HG03442 (cell line): ENCODE results near the gene C1orf105.
"Not testable (repeated sequence)": the region's sequence is repeated elsewhere in the genome, so short reads cannot be mapped to it uniquely, and the experiment has no call there.

ENCODE experiments used
- ATAC-seq: cut with Tn5 transposase; IDR thresholded peaks from one replicate; pipeline ENCODE4 v1.9.1; 2021; ENCODE audit warnings: mild to moderate bottlenecking, moderate library complexity; ENCODE audit not compliant: unreplicated experiment

The C1orf105 gene

DNA sequence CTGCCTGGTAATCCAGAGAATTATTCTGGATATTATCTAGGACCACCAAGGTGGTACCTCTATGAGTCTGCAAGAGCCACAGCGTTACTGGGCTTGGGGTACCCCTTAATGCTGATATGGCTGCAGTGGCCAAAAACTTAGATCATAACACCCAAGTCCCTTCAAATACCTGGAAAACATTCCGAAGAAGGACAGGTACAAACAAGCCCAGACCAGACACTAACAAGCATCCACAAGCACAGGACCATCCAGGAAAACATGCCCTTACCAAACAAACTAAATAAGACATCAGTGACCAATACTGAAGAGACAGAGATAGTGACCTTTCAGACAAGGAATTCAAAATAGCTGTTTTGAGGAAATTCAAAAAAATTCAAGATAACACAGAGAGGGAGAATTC, 2.9 kb downstream of the C1orf105 start:
- ATAC-seq, result no peak

DNA sequence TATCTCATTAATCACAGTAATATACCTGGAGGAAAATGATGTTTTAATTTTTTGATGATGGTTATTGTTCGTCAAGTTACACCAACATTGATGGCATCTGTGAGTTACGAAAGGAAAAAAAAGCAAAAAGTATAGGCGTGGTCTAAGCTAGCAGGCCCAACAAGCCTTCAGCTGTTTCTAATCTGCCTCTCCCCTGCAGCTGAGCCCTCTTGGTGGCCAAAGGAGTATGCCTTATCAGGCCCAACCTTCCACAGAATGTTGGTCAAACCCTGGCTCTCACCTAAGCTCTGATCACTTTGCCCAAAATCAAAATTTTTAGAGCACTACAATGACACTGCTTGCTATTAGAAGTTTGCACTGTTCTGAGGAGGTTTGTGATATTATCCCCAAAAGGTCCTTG, 4.9 kb downstream of the C1orf105 start:
- no peak for ATAC-seq

GRCh38 chr1:172427191-172427590, 6.7 kb downstream of the C1orf105 start:
- ATAC-seq, result no peak

DNA sequence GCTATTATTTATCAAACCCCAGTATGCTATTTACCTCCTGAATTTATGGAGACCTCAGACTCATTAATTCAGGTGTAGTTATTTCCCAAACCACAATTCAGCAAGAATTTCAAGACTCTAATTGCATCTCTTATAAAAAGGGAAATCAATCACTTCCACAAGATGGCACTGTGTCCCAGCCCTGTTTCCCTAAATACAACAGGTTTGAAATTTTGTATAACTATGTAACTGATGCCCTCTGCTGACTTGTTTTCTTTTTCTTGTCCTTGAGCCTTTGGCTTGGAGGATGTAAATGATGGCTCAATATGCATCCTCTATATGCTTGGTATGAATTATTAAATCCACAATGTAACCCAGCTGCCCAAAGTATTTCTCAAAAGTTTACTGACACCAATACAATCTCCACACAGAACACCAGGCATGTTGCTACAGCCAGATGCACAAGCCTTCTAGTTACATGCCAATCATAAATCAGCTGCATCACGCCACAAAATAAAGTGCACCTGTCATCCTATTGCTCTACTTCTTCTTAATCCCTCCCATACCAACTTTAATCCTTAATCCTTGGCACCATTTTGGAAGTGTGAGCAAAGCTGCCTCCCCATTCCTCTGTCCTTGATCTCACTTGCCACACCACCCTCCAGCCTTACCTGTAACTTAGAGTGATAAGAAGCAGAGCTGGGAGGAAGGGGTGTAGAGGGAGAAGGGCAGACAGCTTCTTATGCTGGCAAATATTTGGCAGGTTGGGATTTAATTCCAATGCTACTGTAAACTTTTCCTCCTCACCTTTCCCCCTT, 9.0 kb downstream of the C1orf105 start:
- no peak for ATAC-seq

GRCh38 chr1:172430128-172430454, 9.6 kb downstream of the C1orf105 start:
- no peak for ATAC-seq

DNA sequence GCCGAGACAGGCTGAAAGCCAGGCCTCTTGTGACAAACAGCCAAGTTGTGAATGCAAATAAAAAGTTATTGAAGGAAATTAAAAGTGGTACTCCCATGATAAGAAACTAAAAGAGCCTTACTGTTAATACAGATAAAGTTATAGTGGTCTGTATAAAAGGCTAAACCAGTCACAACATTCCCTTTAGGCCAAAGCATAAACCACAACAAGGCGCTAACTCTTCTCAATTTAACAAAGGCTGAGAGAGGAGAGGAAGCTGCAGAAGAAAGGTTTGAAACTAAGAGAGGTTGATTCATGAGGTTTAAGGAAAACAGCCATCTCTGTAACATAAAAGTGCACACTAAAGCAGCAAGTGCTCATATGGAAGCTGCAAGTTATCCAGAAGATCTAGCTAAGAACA, 10.7 kb downstream of the C1orf105 start:
- ATAC-seq, result no peak

GRCh38 chr1:172431721-172432192, 11.3 kb downstream of the C1orf105 start:
- no peak for ATAC-seq

GRCh38 chr1:172437183-172437582, 16.7 kb downstream of the C1orf105 start:
- ATAC-seq, result not testable (repeated sequence)

DNA sequence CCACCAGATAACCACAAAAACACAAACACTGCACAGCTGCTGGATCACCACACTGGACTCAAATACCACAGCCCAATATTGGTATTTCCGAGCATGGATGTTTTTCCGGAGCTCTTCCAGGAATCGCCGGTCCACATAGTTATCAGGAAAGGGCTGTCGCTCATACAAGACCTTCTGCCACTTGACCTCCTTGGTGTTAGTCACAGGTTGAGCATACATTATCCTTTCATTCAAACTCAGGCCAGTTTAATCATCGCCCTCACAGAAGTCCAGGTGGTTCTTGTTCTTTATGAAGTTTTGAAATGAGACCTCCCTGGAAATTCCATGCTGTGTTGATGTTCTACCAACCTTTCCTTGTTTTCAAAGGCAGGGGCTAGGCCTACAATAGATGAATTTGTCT, 21.9 kb downstream of the C1orf105 start:
- ATAC-seq, result no peak

DNA sequence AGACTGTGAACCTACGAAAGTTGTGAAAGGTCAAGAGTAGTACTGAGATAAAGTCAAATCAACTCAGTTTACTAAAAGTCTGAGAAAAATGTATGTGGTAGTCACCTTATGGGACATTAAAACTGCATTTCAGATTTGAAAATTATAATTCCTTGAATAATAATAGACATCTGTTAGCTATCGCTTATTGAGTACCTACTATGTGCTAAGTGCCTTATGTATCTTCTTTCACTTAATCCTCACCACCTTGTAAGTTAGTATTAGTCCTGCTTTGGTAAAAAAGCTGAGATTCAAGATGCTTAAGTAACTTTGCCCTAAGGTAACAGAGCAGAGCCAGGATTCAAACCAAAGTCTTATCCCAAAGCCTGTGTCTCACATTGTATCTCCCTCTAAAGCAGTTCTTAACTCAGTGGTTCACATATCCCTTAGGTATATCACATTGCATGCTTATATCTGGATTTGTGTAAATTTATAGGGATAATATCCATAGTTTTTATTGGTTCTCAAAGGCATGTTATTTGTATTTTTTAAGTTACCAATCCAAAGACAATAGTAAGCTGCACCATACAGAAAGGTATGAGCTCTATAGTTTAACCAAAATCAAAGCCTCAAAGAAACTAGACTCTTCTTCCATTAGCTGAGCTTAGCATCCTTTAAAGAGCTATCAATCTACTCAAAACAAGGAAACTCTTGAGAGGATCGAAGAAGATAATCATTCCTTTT, 22.5 kb downstream of the C1orf105 start:
- ATAC-seq, result no peak

DNA sequence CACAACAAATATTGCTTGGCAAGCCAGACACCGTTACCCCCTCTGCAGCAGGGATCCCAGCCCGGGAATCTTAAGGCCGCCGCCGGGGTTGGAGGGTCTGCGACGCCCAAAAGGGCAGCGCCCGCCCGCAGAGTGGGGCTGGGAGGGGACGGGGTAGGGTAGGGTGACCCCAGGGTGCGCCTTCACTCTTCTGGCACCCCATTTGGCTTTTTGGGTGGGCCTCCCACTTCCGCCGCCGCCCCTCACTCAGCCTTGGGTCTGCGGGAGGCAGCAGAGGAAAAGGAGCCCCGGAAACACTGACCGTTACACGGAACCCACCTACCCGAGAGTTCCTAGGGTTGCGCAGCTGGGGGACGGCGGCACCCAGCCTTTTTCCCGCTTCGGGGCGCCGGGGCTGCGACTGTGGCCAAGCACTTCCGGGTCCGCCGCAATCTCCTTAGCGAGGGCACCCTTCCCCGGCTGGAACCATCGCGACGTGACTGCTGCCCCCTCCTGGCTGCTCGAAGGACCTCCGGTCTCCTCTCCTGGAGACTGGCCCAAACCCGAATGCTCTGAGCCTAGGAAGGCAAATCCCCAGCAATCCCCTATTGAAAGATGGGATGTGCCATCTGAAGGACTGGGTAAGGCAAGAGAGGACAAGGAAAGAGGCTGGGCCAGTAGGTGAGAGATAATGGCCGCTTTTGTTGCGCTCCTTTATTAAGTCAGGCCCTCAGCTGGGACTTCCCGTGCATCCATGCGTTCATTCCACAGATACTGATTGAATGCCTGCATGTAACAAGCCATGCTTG, 23.4 kb downstream of the C1orf105 start, which contains the start of gene PIGC:
PIGC (minus strand) TSS at position 404 of the 788 bp plus-strand sequence. CDS start 1,447 bp downstream, outside the sequence.
- peak; percentile 99 for ATAC-seq

GRCh38 chr1:172446547-172446946, 26.1 kb downstream of the C1orf105 start:
- no peak for ATAC-seq

DNA sequence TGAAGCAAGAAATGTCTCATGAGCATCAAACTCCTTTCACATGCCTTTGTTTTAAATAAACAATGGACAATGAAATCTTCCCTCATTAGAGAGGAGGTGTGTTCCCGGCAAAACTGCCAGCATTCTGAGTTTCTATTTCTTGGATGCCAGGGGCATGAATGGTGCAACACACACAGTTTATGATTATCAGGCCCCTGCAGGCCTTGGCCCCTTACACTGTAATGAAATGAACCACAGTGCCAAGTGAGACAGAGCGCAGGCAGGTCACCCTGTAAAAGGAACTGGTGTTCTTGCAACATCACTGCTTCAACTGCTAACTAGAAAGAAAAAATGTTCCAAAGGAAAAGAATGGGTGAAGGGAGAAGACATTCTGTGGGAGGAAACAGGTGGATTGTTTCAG, 27.2 kb downstream of the C1orf105 start:
- ATAC-seq, result no peak

DNA sequence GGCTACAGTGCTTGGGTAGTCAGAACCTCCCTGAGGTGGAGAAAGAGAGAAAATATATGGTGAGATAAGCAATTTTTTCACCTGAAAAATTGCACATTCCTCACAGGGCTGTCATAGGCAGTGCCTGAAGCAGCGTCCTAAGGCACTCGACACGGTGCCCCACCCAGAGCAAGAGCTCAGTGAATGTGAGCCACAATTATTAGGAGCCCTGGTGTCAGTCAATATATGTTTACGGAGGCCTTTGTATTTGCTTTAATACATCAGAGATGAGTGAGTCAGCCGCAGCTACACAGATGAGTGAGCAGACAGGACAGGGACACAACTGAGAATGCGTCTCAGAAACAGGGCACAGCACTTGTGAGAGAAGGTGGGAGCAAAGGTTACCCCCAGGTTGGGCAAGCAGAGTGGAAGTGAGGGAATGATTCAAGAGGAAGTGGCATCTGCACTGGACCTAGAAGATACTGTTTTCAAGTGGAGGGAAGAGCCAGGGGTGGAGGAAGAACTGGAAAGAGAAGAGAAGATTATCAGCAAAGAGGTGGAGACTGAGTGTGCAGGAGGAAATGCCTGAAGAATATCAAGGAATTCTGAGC, 28.6 kb downstream of the C1orf105 start:
- ATAC-seq, result no peak

- peak; percentile 89 for ATAC-seq
These were observed 29.4 kb downstream of the C1orf105 start for GRCh38 chr1:172449585-172450523.

GRCh38 chr1:172450524-172450885, 30.0 kb downstream of the C1orf105 start:
- no peak for ATAC-seq

- ATAC-seq, result no peak
These were observed 30.5 kb downstream of the C1orf105 start for GRCh38 chr1:172451002-172451443.

DNA sequence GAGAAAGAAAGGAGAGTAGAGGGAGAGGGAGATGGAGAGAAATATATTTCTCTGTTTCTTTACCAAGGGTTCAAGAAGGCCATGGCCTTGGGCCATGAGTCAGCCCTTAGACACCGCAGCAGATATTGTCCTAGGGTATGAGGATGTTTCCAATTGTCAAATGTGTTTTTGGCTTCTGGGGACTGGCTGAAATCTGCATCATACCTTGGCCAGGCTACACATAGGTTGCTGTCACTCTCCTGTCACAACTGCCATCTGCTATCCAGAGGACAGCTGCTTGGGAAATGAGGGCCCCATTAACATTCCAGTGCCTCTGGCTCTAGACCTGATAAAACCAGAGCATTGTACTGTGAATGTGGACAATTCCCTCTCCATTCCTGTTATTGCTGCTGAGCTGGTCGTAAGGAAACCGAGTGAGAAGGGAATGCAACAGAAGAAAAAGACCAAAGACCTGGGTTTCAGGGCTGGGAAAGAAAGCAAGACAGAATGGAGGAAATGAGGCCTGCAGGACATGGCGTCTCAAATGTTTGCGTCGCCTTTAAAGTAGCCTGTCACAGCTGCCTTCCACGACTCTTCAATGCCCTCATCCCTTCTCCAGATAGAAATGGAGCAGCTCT, 32.2 kb downstream of the C1orf105 start:
- no peak for ATAC-seq

DNA sequence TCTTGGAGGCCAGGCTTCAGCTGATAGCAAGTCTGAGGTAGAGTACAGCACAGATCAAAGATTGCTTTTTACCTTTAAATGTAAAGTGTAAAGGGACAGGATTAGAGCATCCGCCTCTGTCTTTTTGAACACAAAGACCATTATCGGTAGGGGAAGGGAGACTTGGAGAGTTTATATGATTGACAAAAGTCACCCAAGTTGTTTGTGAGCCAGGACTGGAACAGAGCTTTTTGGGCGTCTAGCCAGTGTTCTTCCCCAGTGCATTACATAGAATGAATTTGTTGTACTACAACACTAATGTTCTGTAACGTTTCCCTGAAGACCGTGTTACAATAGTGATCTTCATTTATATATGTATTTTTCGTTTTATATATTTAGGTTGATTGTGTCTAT, 32.7 kb downstream of the C1orf105 start:
- ATAC-seq, result no peak

DNA sequence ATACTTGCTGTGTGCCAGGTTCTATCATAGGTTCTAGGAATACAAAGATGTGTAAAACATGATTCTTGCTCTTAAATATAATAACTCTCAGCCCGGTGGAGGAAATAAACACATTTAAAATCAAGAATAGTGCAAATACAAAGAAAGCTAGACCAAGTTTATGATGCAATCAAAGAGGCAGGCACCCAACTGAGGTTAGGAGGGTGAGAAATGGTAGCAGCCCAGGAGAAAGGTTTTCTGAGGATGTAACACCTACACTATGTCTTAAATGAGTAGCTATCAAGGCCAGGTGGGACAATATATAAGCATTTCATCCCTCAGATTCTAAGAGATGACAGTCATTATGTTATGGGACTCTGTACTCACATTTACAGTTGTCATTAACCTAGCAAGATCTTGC, 33.1 kb downstream of the C1orf105 start:
- ATAC-seq, result no peak
